8988T (cell line): Measurements from ENCODE around the gene LCE5A.
"Not testable (repeated sequence)": the region's sequence is repeated elsewhere in the genome, so short reads cannot be mapped to it uniquely, and the experiment has no call there.

Source experiments
- DNase-seq: peaks from one replicate; pipeline ENCODE4 v3.0.0; 2011

LCE5A gene, protein sequence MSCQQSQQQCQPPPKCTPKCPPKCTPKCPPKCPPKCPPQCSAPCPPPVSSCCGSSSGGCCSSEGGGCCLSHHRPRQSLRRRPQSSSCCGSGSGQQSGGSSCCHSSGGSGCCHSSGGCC

DNA sequence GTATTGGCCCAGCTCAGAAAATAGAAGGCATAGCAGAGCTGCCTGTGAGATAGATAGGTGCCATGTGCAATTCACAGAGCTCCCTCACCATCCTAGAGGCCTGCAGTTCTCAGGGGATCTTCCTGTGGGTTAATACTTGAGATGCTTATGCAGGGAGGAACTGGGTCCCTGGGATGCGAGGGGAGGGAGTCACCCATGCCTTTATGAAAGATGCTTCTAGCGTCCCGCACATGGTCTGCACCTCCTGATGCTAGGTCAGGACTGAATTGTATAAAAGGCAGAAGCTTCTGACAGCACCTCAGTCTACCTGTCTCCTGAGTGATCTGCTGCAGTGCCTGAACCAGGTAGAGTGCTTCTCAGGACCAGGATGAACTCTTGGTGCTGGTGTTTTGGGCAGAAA lies at the start of gene LCE5A:
Gene LCE5A (plus strand): TSS at position 301 of the 400 bp plus-strand sequence. CDS start 732 bp downstream, outside the sequence.
- DNase-seq: no peak

DNA sequence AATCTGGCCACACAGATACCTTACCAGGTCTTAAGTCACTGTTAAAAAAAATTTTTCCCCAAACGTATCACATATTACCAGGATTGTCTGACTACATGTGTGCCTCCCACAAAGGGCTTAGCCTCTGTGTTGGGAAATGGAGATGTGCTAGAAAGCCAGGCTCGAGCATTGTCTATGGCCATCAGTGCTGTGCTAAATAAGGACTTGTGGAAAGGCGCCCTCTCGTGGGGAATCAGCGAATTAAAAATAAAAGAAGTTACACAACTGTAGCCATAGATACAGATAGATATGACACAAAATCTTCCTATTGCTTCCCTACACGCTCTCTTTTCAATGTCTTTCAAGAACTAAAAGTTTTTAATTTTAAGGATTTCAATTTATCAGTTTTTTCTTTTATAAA lies 49.1 kb upstream of the LCE5A start:
- DNase-seq: no peak

DNA sequence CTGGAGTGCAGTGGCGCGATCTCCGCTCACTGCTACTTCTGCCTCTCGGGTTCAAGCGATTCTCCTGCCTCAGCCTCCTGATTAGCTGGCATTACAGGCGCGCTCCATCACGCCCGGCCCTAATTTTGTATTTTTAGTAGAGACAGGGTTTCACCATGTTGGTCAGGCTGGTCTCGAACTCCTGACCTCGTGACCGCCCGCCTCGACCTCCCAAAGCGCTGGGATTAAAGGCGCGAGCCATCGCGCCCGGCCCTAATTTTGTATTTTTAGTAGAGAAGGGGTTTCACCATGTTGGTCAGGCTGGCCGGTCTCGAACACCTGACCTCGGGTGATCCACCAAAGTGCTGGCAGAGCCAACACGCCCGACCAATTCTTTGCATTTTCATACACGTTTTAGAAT lies 48.0 kb upstream of the LCE5A start:
- no peak for DNase-seq

DNA sequence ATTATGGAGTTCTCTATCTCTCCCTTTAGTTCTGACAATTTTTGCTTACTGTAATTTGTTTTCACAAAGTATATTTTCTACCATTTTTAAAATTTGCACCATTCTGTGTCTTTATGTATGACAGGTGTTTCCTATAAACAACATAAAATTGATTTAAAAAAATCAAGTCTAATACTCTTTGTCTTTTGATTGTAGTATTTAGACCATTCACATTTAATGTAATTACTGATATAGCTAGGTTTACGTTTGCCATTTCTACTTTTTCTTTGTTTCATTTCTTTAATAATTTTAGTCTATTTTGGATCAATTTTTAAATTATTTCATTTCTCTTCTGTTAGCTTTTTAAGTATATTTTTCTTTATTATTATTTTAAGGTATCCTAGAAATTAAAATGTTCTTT lies 44.4 kb upstream of the LCE5A start:
- no peak for DNase-seq

DNA sequence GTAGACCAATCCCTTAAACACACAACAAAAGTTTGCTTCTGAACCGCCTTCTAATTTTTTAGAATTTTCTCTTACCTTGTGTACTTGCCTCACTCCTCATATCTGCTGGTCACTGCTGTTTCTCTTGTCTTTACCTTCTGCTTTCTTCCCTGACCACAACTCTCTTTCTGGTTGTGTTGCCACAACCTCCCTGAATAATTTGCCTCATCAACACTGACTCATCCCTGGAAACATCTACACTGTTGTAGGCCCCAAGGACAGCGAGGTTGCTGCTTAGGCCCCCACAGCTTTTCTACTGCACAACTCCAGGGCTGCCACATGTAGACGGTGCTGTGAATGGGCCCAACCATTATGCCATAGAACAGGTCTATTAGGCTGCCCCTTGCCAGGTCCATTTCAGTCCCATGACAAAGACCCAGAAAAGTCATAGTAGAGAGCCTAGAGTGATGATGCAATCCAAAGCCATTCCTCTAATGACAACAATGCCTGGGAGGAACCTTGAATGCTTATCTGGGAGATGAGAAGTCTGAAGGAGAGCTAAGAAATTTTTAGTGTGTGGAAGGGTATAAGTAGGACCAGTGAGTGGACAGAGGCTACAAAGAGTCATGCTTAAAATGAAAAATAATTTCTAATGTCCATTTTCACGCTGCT lies 36.6 kb upstream of the LCE5A start:
- no peak for DNase-seq

DNA sequence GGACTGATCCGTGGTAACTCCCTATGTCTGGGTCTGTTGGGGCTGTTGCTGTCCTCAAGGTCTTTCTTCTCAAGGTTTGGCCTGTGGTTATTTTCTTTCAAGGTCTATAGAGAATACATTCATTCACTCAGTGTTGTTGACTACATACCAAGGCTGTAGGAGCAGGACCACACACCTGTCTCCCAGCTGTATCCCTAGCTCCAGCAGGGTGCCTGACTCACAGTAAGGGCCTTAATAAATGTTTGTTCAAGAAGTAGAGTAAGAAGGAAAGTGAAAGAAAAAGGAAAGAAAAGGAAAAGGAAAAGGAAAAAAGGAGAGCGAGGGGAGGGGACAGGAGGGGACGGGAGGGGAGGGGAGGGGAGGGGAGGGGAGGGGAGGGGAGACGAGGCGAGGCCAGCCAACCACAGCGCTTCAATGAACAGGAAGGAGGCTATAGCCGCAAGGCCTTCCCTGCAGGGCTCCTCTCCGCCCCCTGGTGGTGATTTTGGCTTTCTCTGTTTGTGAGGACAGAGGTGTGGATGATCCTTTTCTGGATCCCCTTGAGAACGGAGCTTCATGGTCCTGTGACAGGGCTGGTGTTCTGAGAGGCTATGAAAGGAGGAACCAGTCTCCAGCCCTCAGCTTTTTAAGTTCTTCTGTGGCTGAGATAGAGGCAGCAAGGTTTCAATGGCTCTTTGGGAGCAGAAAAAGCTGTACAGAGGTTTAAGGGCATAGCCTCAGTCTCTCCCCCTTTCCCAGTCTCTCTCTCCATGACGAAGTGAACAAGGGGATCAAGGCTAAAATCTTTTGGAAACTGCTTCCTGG lies 30.6 kb upstream of the LCE5A start:
- DNase-seq: no peak

DNA sequence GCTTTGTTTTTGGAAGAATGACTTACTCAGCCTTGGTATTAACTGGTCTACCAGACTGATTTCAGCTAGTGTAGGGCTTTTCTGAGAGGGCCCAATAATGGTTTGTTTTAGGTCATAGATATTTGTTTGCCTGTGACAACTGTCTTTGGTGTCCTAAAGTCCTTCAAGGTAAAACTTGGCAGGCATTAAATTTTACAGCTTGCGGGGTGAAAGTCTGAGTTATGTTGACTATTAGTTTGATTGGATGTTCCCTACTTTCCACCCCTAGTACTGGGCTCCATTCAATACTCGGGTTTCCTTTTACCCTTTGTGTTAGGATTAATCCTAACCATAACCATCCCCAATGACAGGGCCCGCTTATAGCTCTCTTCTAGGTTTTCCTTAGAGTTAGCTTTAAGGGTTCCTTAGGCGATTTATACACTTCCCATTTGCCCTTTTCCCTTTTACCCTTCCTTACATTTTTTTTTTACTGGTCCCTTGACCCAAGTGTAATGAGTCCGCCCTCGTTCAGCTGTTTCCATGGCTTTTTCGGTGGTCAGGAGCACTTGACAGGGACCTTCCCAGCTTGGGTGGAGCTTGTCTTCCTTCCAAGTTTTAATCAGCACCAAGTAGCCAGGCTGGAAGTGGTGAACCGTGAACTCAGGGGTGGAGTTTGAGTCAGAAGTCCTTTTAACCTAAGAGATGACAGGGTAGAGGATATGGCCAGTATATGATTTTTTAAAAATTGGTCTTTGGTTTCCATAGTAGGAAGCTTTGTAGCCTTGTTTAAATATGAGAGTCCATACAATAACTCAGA lies 28.5 kb upstream of the LCE5A start:
- DNase-seq: no peak

DNA sequence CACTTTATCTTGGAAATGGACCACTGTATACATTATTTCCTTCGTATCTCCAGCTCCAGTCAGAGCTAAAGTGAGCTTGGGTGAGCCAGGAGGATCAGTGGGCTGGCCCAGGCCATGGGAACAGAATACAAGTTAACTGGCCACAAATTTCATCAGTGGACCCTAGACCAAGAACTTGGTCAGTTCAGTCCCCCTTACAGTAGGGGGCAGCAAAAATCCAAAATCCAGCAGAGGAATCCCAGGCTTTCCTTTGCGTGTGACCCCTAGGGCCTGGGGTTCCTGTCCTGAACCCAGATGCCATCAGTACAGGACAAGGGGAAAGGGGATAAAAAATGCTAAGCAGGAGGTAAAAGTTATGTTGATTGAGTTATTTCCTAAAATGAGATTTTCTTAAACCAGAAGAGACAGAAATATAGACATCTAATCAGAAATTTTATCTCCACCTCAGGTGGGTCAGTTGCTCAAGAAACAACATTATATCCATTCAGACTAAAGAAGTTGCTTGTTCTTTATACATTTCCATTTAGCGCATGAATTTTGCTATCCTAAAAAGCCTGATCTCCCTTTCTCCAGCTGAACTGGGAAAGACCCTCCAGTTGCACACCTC lies 24.1 kb upstream of the LCE5A start:
- no peak for DNase-seq

DNA sequence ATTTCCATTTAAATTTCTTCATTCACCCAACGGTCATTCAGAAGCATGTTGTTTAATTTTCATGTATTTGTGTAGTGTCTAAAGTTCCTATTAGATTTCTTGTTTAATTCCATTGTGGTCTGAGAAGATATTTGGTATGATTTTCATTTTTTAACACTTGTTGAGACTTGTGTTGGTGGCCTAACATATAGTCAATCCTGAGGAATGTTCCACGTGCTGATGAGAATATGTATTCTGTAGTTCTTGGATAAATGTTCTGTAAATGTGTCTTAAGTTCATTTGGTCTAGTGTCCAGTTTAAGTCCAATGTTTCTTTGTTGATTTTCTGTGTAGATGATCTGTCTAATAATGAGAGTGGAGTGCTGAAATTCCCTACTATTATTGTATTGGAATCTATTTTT lies 22.7 kb upstream of the LCE5A start:
- no peak for DNase-seq

DNA sequence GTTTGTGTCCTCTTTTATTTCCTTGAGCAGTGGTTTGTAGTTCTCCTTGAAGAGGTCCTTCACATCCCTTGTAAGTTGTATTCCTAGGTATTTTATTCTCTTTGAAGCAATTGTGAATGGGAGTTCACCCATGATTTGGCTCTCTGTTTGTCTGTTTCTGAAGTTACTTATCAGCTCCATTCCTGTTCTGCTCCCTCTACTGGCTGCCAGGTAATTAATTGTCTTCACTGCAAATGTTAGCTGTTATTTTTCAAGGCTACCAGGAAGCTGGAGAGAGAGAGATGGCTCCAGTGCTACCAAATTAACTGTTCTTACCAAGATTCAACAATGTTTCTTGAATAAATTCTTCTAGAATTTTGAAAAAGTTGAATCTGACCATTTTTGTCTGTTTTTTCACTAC lies 19.1 kb upstream of the LCE5A start:
- DNase-seq: not testable (repeated sequence)

DNA sequence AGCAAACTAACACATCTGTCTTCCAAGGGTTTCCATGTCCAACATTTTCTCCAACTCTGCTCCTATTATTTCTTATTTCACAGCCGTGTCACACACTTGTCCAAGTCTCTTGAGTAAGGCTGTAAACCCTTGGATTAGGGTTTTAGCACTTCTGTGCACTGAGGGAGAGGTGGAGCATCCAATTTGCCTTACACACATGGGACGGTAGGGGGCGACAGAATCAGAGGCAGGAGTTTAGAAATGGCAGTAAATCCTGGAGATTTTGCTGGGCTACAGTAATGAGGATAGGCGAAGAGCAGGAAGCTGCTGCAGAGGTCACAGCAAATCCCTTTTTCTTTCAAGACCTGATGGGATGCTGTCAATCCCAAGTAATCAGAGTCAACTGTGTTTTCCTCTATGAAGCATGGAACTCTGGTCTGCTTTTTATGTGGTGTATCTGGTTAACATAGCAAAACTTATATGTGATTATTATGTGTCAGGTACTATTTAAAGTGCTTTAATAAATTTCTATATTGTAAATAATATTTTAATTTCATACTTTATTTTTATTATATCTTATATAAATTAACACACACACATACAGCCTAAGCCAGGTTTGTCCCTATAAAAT lies 15.4 kb upstream of the LCE5A start:
- no peak for DNase-seq

DNA sequence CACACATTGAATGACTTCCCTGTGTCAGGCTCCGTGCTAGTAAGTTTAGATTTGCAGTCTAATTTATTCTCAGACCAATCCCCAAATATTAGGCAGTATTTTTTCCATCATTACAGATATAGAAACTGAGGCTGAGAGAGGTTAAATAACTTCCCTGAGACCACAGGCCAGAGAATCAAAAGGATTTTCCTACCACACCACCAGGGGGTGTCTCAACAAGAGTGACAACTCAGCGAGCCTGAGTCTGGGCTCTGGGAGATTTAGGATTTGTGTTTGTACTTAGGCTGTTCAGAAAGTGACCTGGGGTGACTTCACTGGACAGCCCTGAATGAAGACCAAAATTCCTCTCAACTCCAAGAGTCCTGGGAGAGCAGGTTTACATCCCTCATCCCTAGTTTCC lies 13.3 kb upstream of the LCE5A start:
- no peak for DNase-seq

DNA sequence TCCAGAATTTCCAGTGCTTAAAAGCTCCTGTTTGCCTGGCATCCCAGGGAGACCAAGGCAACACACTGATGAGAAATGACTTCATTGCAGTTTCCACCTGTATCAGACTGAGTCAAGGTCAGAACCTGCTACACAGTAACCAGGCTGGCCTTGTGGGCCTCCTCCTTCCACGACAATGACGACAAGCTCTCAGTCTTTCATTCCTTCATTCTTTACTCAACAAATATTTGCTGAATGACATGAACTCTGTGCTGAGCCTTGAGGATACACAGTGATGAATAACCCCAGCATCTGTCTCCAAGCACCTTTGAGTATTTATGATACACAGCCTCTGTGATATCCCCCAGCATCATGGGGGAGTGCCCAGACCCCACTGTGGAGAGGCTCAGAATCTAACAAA lies 8.9 kb upstream of the LCE5A start:
- DNase-seq: no peak

DNA sequence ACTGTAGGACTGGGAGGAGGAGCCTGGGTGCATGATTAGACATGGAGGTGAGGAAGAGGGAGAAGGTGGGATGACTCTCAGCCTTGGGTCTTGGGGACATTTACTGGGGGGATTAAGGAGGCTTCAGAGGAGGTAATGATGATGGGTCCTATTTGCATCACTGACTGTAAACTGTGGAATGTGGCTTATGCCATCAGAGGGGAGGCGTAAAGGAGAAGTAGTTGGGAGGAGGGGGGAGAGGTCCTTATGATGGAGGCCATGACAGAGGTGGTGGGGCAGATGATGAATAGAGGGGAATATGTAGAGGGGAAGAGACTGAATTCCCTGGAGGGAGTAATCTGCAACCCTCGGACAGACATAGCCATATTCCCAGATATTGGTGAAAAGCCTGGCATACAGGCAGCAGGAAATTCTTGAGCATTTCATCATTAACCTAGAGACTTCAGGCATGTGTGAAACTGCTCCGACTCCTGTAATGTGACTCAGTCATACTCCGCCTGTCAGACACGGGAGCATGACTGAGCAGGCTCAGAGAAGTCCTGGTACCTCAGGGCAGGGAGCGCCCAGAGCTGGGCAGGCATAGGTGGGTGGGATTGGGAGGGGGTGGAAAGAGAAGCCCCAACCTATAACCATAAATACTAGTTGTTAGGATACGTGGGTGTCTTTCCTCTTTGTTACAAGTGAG lies 8.0 kb upstream of the LCE5A start:
- DNase-seq: no peak

DNA sequence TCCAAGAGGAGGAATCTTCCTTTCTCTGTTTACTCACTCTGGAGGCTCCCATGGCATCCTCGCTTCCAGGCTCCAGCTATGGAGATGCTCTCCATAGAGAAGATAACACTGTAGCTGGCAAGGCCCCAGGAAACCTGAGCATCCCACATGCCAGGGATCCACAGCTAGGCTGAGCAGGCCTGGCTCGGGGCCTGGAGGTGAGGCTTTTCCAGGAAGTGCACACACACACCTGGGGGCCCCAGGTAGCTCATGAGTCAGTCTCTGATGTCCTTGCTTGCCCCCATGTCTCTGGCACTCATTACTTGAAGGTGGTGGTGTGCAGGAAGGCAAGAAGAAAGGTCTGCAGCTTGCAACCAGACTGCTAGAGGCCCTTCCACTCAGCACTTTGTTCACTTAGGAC lies 5.5 kb upstream of the LCE5A start:
- no peak for DNase-seq

DNA sequence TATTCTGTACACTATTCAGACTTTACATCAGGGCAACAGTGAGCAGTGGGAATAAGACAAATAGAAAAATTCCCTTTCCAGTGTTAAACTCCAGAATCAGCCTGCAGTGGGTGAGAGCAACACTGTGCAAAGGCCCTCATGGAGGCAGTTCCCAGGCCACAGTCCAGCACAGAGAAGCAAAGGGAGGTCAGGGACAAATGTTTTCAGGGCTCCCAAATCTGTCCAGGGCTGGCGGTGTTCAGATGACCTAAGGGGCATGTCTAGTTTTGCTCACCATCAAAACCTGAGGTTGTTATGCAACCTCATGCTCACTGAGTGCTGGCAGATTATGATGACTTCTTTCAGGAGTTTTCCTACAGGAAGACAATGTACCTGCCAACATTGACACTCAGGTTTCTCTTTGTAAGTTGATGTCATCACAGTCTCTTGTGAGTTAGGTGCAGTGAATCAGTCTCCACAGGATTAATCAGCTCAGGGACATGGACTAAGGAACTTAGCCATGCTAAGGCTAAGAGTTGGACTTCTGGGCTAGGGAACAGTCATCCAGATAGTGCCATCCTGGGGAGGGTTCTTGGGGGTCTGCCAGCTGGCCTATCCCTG lies 3.6 kb upstream of the LCE5A start:
- no peak for DNase-seq

DNA sequence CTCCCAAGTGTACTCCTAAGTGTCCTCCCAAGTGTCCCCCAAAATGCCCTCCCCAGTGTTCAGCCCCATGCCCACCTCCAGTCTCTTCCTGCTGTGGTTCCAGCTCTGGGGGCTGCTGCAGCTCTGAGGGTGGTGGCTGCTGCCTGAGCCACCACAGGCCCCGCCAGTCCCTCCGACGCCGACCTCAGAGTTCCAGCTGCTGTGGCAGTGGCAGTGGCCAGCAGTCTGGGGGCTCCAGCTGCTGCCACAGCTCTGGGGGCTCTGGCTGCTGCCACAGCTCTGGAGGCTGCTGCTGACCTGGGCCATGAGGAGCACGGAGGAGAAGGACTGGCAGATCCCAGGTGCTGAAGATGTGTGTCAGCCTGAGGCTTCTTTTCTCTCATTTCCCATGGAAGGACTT lies 993 bp downstream of the LCE5A start:
- no peak for DNase-seq

DNA sequence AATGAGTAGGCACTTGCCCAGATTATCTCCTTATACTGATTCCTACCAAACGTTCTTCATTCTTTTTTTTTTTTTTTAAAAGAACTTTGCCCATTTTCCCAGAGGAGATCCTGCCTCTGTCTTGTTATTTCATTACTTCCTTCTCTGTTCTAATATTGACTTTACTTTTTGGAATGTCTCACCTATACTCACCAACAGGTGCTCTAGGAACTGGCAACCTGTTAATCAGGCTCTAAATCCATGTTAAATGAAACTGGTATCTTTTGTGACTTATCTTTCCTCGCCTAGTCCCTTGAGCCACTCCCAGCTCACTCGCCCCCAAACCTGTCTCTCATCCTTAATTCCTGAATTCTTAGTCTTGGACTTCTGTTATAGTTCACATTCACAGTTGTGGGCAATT lies 2.5 kb downstream of the LCE5A start:
- no peak for DNase-seq

DNA sequence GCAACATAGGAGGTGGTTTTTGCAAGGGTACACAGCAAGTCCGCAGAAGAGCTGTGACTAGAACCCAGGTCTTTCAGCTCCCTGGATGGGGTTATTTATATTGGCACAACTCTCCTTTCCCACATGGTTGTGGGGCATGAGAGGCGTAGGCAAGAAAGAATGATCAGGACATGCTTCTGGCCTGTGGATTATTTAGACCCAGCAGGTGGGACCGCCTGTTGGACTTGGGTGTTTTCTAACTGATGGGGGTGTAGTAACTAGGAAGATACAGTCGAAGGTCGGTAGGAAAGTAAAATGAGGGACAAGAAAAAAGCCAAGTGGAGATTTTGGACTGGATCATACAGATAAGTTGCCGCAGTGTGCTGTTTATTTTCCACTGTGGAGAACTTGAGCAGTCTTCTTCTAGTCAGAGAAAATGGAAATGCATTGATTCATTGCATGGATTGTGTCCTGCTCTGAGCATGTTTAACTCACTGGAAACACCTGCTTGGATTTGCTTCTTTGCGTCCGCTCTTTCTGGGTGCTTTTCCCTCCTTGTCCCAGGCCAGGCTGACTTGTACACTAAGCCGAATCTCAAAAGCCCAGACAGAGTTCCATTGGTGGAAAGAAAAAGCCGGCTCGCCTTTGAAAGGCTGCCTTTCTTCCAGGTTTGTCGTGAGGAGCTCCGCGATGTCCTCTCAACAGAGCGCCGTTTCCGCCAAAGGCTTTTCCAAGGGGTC lies 4.3 kb downstream of the LCE5A start:
- DNase-seq: no peak

DNA sequence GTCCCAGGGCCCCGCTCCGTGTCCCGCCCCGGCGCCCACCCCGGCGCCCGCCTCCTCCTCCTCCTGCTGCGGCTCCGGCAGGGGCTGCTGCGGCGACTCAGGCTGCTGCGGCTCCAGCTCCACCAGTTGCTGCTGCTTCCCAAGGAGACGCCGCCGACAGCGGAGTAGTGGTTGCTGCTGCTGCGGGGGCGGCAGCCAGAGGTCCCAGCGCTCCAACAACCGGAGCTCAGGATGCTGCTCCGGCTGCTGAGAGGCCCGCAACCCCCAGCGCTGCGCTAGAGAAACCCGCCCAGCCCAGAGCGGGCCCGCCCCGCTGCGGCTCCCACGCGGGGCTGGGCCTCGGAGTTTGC lies 4.8 kb downstream of the LCE5A start:
- no peak for DNase-seq

DNA sequence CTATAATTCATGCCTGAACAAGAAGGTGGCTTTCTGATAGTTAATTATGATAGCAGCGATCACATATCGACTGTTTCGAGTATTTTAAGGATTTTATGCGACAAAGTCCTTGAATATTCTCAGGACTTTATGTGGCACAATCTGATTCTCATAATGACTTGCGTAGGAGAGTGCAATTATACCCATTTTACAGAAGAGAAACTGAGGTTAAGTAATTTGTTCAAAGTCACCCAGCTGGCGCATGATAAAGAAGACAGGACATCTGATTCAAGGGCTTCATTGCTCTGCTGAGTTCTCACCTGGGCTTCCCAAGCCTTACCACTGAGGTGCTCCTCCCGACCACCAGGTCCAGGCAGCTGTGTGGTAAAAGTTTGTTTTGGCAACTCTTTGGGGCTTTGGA lies 5.5 kb downstream of the LCE5A start:
- DNase-seq: no peak
